LNCaP clone FGC (cell line): ENCODE data around the gene IRGC.

Source experiments
- DNase-seq: peaks from one replicate; pipeline ENCODE4 v3.0.0-alpha.2; 2011; ENCODE audit warnings: low read depth
- H3K4me3 ChIP-seq: 2 replicates; pipeline ENCODE4 v1.5.1; 2011; ENCODE audit warnings: mild to moderate bottlenecking, low read depth, low read length, control low read depth
- TF ChIP-seq, protein P1 (sequence below): IDR thresholded peaks from 2 replicates; pipeline ENCODE4 v1.5.1; 2012; ENCODE audit warnings: mild to moderate bottlenecking; ENCODE audit not compliant: control insufficient read depth, insufficient read depth; ENCODE audit errors: extremely low read depth

Gene IRGC

DNA sequence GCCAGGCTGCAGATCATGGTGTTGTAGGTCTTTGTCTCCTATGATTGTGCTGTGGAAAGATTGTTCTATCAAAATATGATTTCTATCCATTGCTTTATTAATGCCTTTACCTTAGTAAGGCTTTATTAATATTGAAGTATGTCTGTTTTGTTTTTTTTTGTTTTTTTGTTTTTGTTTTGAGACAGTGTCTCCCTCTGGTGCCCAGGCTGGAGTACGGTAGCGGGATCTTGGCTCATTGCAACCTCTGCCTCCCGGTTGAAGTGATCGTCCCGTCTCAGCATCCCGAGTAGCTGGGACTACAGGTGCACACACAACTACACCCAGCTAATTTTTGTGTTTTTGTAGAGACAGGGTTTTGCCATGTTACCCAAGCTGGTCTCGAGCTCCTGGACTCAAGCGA lies 7.7 kb downstream of the IRGC start:
- TF ChIP-seq, protein P1, sequence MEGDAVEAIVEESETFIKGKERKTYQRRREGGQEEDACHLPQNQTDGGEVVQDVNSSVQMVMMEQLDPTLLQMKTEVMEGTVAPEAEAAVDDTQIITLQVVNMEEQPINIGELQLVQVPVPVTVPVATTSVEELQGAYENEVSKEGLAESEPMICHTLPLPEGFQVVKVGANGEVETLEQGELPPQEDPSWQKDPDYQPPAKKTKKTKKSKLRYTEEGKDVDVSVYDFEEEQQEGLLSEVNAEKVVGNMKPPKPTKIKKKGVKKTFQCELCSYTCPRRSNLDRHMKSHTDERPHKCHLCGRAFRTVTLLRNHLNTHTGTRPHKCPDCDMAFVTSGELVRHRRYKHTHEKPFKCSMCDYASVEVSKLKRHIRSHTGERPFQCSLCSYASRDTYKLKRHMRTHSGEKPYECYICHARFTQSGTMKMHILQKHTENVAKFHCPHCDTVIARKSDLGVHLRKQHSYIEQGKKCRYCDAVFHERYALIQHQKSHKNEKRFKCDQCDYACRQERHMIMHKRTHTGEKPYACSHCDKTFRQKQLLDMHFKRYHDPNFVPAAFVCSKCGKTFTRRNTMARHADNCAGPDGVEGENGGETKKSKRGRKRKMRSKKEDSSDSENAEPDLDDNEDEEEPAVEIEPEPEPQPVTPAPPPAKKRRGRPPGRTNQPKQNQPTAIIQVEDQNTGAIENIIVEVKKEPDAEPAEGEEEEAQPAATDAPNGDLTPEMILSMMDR, result no peak
- no peak overlapping the region for H3K4me3 ChIP-seq
- DNase-seq, result no peak

DNA sequence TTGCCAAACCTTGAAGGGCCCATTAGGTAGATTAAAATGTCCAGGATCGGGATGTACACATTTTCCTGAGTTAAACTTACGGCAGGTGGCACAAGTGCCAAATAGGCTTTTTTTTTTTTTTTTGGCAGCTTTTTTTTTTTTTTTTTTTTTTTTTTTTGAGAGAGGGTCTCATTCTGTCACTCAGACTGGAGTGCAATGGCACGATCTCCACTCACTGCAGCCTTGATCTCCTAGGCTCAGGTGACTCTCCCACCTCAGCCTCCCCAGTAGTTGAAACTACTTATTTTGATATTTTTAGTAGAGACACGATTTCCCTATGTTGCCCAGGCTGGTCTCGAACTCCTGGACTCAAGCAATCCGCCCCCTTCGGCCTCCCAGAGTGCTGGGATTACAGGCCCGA lies 9.0 kb downstream of the IRGC start:
- TF ChIP-seq, protein P1, result no peak
- no peak for DNase-seq
- no peak overlapping the region for H3K4me3 ChIP-seq

DNA sequence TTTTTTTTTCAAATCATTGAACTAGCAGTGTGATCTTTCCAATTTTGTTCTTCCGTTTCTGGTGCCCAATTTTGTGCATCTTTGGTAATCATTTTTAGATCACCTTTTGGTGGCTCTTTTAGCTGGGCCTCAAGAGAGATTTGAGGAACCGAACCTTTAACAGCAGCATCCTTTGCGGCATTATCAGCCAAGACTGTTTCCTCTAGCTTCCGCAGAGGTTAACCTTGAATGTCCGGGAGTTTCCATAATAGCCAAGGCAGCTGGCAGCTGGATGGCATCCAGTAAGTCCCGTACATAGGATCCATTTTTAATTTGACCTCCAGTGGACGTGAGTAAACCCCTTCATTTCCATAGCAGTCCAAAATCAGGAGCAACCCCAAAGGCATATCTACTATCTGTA lies 9.6 kb downstream of the IRGC start:
- H3K4me3 ChIP-seq, result no peak overlapping the region
- DNase-seq, result no peak
- TF ChIP-seq, protein P1, result no peak

DNA sequence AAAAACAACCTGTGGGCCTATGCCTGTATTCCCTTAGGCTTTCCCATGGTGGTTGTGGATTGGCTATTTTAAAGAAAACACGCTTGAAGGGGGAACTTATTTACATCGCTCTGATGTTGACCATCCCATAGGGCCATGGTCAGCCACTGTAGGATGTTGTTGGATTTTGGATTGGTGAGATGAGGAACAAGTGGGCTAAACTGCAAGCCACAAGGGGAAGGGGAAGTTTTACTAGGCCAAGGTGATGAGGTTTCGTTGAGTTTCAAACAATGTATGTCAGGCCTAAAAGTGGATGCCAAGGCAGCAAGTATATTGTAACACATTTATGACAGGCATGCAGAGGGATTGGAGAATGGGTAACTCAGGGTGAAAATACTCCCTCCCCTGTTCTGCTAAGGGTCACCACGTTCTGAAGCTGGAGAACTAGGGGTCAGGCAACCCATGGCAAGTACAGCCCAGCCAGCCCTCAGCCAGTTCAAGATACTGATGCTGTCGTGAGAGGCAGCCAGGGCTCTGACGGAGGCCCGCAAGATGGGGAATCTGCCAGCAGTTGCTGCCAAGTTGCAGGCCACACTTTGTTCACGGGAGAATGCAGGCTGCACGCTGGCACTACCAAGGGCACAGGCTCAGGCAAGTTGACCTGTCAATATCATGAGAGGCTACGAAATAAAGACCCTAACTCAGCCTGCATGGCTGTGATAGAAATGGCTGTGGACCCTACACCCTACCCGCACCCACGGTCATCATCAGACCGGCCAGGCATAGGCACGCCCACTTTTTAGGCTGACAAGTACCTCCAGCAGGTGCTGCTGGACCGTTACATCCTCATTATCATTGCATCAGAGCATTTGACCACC lies 11.1 kb downstream of the IRGC start:
- DNase-seq, result no peak
- H3K4me3 ChIP-seq, result no peak overlapping the region
- TF ChIP-seq, protein P1, result no peak

DNA sequence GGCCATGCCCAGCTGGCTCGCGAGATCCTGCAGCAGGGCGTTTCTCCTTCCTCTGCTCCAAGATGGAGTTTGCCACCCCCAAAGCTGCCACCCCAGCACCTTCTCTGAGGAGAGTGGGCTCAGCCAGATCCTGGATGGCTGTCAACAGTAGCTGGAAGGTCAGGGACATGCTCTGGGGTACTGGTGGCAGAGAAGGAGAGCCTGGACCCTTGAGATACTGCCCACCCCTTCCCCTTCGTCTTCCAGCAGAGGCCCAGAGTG lies 11.6 kb downstream of the IRGC start:
- no peak for DNase-seq
- no peak overlapping the region for H3K4me3 ChIP-seq

DNA sequence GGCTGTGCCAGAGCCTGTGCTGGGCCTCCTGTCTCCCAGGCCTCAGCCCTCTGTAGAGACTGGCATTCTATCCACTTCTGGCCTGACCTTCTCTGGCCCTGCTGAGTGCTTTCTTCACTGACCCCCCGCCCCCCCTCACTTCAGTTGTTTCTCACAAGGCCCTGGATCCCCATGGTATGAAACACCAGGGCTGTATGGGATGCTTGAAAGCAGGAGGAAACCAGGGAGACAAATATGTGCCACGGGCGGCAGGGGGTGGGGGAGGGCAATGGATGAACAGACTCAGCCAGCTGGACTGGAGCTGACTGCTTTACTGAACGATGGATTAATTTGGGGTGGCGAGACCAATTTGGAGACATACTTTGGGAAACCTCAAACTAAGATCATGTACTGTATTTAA lies 14.0 kb downstream of the IRGC start:
- H3K4me3 ChIP-seq, result no peak overlapping the region
- TF ChIP-seq, protein P1, result no peak
- no peak for DNase-seq

More for the DNA sequence above, 11.6 kb downstream of the IRGC start:
- TF ChIP-seq, protein P1, result no peak

DNA sequence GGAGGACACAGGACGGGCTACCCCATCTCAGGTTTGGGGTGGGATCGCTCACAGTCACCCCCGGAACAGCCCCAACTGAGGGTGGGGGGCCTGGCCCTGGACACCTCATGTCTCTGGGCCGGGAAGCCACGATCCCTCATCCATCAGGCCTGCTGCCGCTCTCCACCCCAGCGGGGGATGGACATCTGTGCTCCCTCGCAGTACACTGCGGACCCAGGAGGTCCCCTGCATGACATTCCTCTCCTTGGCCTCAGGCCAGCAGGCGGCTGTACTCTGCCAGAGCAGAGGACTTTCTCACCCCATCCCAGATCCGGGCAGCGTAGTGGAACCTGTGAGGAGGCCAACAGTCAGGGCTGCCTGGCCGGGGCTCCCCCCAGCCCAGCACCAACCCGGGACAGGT lies 15.5 kb downstream of the IRGC start:
- TF ChIP-seq, protein P1, result no peak
- DNase-seq, result no peak
- H3K4me3 ChIP-seq, result no peak overlapping the region
